Activated T-cell treated with anti-CD3 and anti-CD28 coated beads for 24 hours (primary cell): ENCODE results near the gene CDK10.
"Not testable (repeated sequence)": the region's sequence is repeated elsewhere in the genome, so short reads cannot be mapped to it uniquely, and the experiment has no call there.

ENCODE experiments used
- DNase-seq: peaks from one replicate; pipeline ENCODE4 v3.0.0-alpha.2; 2020; ENCODE audit warnings: low read depth

The CDK10 gene

GRCh38 chr16:89667633-89668032, 18.9 kb upstream of the CDK10 start:
- DNase-seq, result no peak

GRCh38 chr16:89668790-89669158, 17.7 kb upstream of the CDK10 start:
- no peak for DNase-seq

- no peak for DNase-seq
Measured at GRCh38 chr16:89669755-89670154, 16.7 kb upstream of the CDK10 start.

GRCh38 chr16:89670496-89671431, 15.7 kb upstream of the CDK10 start:
- no peak for DNase-seq

- DNase-seq, result not testable (repeated sequence)
Measured at GRCh38 chr16:89671565-89671964, 14.9 kb upstream of the CDK10 start.

GRCh38 chr16:89672177-89672941, 14.1 kb upstream of the CDK10 start:
- no peak for DNase-seq

GRCh38 chr16:89678258-89678657, 8.2 kb upstream of the CDK10 start:
- DNase-seq, result no peak

- no peak for DNase-seq
Measured at GRCh38 chr16:89685916-89686315, 573 bp upstream of the CDK10 start.

GRCh38 chr16:89687092-89687940, 827 bp downstream of the CDK10 start:
- DNase-seq, result no peak

GRCh38 chr16:89688395-89688794, 1.9 kb downstream of the CDK10 start:
- no peak for DNase-seq

- no peak for DNase-seq
Measured at GRCh38 chr16:89689142-89689541, 2.7 kb downstream of the CDK10 start.

GRCh38 chr16:89689621-89690020, 3.1 kb downstream of the CDK10 start:
- not testable (repeated sequence) for DNase-seq

GRCh38 chr16:89690392-89690901, 4.0 kb downstream of the CDK10 start:
- DNase-seq, result no peak

- no peak for DNase-seq
Measured at GRCh38 chr16:89691231-89691985, 4.9 kb downstream of the CDK10 start.

GRCh38 chr16:89691986-89692569, 5.6 kb downstream of the CDK10 start:
- no peak for DNase-seq

GRCh38 chr16:89693289-89693731, 6.8 kb downstream of the CDK10 start:
- no peak for DNase-seq

- no peak for DNase-seq
Measured at GRCh38 chr16:89693931-89694783, 7.7 kb downstream of the CDK10 start.

- DNase-seq, result not testable (repeated sequence)
Measured at GRCh38 chr16:89694784-89695085, 8.2 kb downstream of the CDK10 start.

GRCh38 chr16:89695086-89695874, 8.8 kb downstream of the CDK10 start:
- no peak for DNase-seq
